PC-3 (cell line): ENCODE data around the gene CCDC30. TPM values are rescaled to one million over a fixed set of nuclear protein-coding genes. Genes with fewer than 3 reads are reported as not detected.
A peak's percentile ranks its signal among the peaks of the same experiment; 100 is the strongest.

Experiments
- ATAC-seq: fragments of 200-7000 bp; cut with Tn5 transposase; 2 replicates; pipeline ENCODE4 v1.9.1; 2020; ENCODE audit warnings: mild to moderate bottlenecking, moderate library complexity
- BruUV-seq: library from RNA; stranded (reverse); fragments of 400-500 nt; replicated peaks from 2 replicates; lab custom pipeline; 2021; lab: Mats Ljungman, UMichigan
- CTCF ChIA-PET: fragments of 300-600 bp; sonication (Branson Sonifier 250); formaldehyde crosslinking; loops from one replicate; lab custom pipeline; 2022; ENCODE audit warnings: antibody characterized with exemption; lab: Charles Lee
- POLR2A ChIA-PET: fragments of 300-600 bp; sonication (Branson Sonifier 250); formaldehyde crosslinking; loops from one replicate; lab custom pipeline; 2022; ENCODE audit warnings: antibody characterized with exemption; ENCODE audit not compliant: unreplicated experiment; lab: Charles Lee
- DNase-seq: peaks from one replicate; pipeline ENCODE4 v3.0.0-alpha.2; 2015
- H2AFZ ChIP-seq: fragments of 300-600 bp; sonication (generic); 2 replicates; pipeline ENCODE4 v1.6.0; 2016; ENCODE audit warnings: antibody characterized with exemption, low read length
- H3F3A ChIP-seq: fragments of 300-600 bp; sonication (generic); one replicate; pipeline ENCODE4 v1.6.0; 2017; ENCODE audit warnings: antibody characterized with exemption, low read length, control low read depth, mild to moderate bottlenecking; ENCODE audit not compliant: unreplicated experiment
- H3K27ac ChIP-seq: fragments of 300-600 bp; sonication (generic); 2 replicates; pipeline ENCODE4 v1.5.1; 2016; ENCODE audit warnings: mild to moderate bottlenecking, low read length
- H3K27me3 ChIP-seq: fragments of 300-600 bp; sonication (generic); 2 replicates; pipeline ENCODE4 v1.6.1; 2016; ENCODE audit warnings: low read length, mixed read lengths
- H3K36me3 ChIP-seq: fragments of 300-600 bp; sonication (generic); 2 replicates; pipeline ENCODE4 v1.6.1; 2016; ENCODE audit warnings: low read depth, mixed run types, low read length, mixed read lengths
- H3K4me1 ChIP-seq: fragments of 300-600 bp; sonication (generic); 2 replicates; pipeline ENCODE4 v1.5.1; 2016; ENCODE audit warnings: low read length; ENCODE audit not compliant: insufficient read depth
- H3K4me2 ChIP-seq: fragments of 300-600 bp; sonication (generic); 2 replicates; pipeline ENCODE4 v1.6.0; 2016; ENCODE audit warnings: low read length
- H3K4me3 ChIP-seq: fragments of 300-600 bp; sonication (generic); 2 replicates; pipeline ENCODE4 v1.5.1; 2016; ENCODE audit warnings: mild to moderate bottlenecking, low read length, mixed read lengths
- H3K79me2 ChIP-seq: fragments of 300-600 bp; sonication (generic); 2 replicates; pipeline ENCODE4 v1.6.1; 2017; ENCODE audit warnings: low read length, mixed read lengths
- H3K9ac ChIP-seq: fragments of 300-600 bp; sonication (generic); 2 replicates; pipeline ENCODE4 v1.6.0; 2016; ENCODE audit warnings: mild to moderate bottlenecking, low read length
- H3K9me2 ChIP-seq: fragments of 300-600 bp; sonication (generic); replicated peaks from 2 replicates; pipeline ENCODE4 v1.6.1; 2016; ENCODE audit warnings: mixed run types, low read length, mixed read lengths
- H3K9me3 ChIP-seq: fragments of 300-600 bp; sonication (generic); 2 replicates; pipeline ENCODE4 v1.6.1; 2016; ENCODE audit warnings: low read length, mixed read lengths
- H4K20me1 ChIP-seq: fragments of 300-600 bp; sonication (generic); 2 replicates; pipeline ENCODE4 v1.6.1; 2016; ENCODE audit warnings: low read length, mixed read lengths
- EZH2 ChIP-seq: fragments of 300-600 bp; sonication (generic); IDR thresholded peaks from one replicate; pipeline ENCODE4 v1.6.1; 2017; ENCODE audit warnings: antibody characterized with exemption, mild to moderate bottlenecking, low read length; ENCODE audit not compliant: unreplicated experiment
- EZH2phosphoT487 ChIP-seq: fragments of 300-600 bp; sonication (generic); IDR thresholded peaks from 2 replicates; pipeline ENCODE4 v1.6.1; 2018; ENCODE audit warnings: mild to moderate bottlenecking, antibody characterized with exemption, low read length, borderline replicate concordance
- intact Hi-C: fragments of 100-400 bp; cut with micrococcal nuclease; formaldehyde crosslinking; loops from 2 replicates; pipeline ENCODE4 v1.9.0; 2023
- total RNA-seq: library from RNA; depleted of rRNA; stranded (reverse); fragments of >200 nt; gene quantifications from 2 replicates; pipeline ENCODE4 v1.2.3, GENCODE V29; 2014
- TF ChIP-seq, protein P1 (sequence below): fragments of 300-600 bp; sonication (generic); conservative IDR thresholded peaks from 2 replicates; pipeline ENCODE4 v1.5.1; 2017; ENCODE audit warnings: antibody characterized with exemption, low read depth, mild to moderate bottlenecking, low read length

The CCDC30 gene
- total RNA-seq, 1 experiment from 2014 or later, result 0.58 TPM

DNA sequence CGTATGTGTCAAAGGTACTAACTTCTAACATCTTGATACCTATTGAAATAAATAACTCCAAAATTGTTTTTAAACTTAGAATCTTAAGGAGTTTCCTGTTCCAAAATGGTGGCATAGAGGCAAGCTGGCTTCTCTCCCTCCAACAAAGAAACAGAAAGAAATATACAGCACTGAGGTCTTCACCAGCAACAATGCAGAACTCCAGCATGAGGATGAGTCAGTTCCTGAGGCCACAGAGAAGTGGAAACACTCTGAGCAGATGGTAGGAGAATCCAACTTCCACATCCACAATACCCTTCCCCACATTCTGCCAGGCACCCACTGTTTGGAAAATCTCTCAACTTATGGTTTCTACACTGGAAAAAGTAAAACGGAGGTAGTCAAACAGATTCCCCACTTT, 183.0 kb downstream of the CCDC30 start:
- no peak overlapping the region for H3K4me2 ChIP-seq
- no peaks in the 10 kb centered on the region for H3K36me3 ChIP-seq
- ATAC-seq (no peak), DNase-seq (no peak)
- H3K9ac ChIP-seq, result no peak overlapping the region
- intact Hi-C loops, result no loop called here
- H2AFZ ChIP-seq, result no peak overlapping the region
- H3K79me2 ChIP-seq, result no peaks in the 10 kb centered on the region
- no peak overlapping the region for H3K4me3 ChIP-seq
- H3K9me3 ChIP-seq, result no peaks in the 10 kb centered on the region
- ChIA-PET POLR2A (no interaction called here), CTCF (no interaction called here)
- TF ChIP-seq EZH2phosphoT487 (no peak), EZH2 (no peak)
- TF ChIP-seq, protein P1, sequence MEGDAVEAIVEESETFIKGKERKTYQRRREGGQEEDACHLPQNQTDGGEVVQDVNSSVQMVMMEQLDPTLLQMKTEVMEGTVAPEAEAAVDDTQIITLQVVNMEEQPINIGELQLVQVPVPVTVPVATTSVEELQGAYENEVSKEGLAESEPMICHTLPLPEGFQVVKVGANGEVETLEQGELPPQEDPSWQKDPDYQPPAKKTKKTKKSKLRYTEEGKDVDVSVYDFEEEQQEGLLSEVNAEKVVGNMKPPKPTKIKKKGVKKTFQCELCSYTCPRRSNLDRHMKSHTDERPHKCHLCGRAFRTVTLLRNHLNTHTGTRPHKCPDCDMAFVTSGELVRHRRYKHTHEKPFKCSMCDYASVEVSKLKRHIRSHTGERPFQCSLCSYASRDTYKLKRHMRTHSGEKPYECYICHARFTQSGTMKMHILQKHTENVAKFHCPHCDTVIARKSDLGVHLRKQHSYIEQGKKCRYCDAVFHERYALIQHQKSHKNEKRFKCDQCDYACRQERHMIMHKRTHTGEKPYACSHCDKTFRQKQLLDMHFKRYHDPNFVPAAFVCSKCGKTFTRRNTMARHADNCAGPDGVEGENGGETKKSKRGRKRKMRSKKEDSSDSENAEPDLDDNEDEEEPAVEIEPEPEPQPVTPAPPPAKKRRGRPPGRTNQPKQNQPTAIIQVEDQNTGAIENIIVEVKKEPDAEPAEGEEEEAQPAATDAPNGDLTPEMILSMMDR, result no peak
- H3K9me2 ChIP-seq, result no peaks in the 10 kb centered on the region; the same call in 1 of the 2 replicates
- H3K4me1 ChIP-seq, result no peaks in the 10 kb centered on the region
- H4K20me1 ChIP-seq, result no peaks in the 10 kb centered on the region
- no peak overlapping the region for H3K27ac ChIP-seq
- BruUV-seq, result no TSS peak
- no peaks in the 10 kb centered on the region for H3F3A ChIP-seq
- 0 out of 2 replicates have a peak, but pooled peaks cover 7% of the 10 kb centered on the region for H3K27me3 ChIP-seq

DNA sequence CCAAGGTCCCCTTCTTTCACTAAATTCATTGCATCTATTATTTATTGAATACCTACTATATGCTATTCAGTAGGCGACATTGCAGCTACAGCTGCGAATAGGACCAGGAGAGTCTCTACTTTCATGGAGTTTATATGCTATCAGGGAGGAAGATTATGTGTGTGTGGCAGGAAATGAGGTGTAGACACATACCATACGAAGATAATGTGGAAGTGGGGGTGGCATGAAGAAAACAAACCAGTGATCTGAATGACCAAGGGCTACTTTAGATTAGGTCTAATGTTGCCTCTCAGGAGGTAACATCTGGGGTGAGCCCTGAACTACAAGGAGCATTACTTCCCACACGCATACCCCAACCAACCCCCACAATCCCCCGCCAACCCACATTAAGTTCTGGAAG, 194.1 kb downstream of the CCDC30 start:
- TF ChIP-seq EZH2phosphoT487 (no peak), EZH2 (no peak)
- TF ChIP-seq, protein P1, result no peak
- CTCF ChIA-PET, result interaction anchor here (0.9 kb wide), 1 partner anchor 480 kb away, joined by 5 read pairs; no protein-coding TSS in a partner anchor
- no peaks in the 10 kb centered on the region for H3F3A ChIP-seq
- H3K4me2 ChIP-seq, result peak overlapping the region; percentile 96
- peak overlapping the region; percentile 97 for H3K4me3 ChIP-seq
- peaks cover 22% of the 10 kb centered on the region for H3K4me1 ChIP-seq
- no peaks in the 10 kb centered on the region for H4K20me1 ChIP-seq
- no peak for ATAC-seq
- no peak overlapping the region for H2AFZ ChIP-seq
- H3K9me3 ChIP-seq, result no peaks in the 10 kb centered on the region
- POLR2A ChIA-PET, result no interaction called here
- no peaks in the 10 kb centered on the region for H3K9me2 ChIP-seq
- no peak overlapping the region for H3K27ac ChIP-seq
- DNase-seq, result no peak
- peaks cover 38% of the 10 kb centered on the region for H3K79me2 ChIP-seq
- BruUV-seq, result no TSS peak
- intact Hi-C loops, result loop anchor here (10.0 kb wide), 2 partner anchors 192 to 312 kb away; partner anchors contain the start of gene CCDC30
- peaks cover 21% of the 10 kb centered on the region; the same call in 1 of the 2 replicates for H3K36me3 ChIP-seq
- peaks cover 11% of the 10 kb centered on the region; the same call in 1 of the 2 replicates for H3K27me3 ChIP-seq
- H3K9ac ChIP-seq, result no peak overlapping the region
